ENCODE measurements around the gene KCNJ15.

The KCNJ15 gene

GRCh38 chr21:38297194-38297631 is 40.4 kb downstream of the KCNJ15 start:
- no peak for DNase-seq (ENCODE audit: low read depth in 2 of 3, low spot score in 2 of 3)

- no peak for DNase-seq (ENCODE audit: low read depth in 2 of 3, low spot score in 2 of 3)
These were observed 41.1 kb downstream of the KCNJ15 start for GRCh38 chr21:38297871-38298270.

- no peak for DNase-seq (ENCODE audit: low read depth in 2 of 3, low spot score in 2 of 3)
These were observed 42.0 kb downstream of the KCNJ15 start for GRCh38 chr21:38298832-38299231.

- no peak for DNase-seq (ENCODE audit: low read depth in 2 of 3, low spot score in 2 of 3)
These were observed 42.9 kb downstream of the KCNJ15 start for GRCh38 chr21:38299671-38300070.

- DNase-seq (ENCODE audit: low read depth in 2 of 3, low spot score in 2 of 3) = no peak
These were observed 43.4 kb downstream of the KCNJ15 start for GRCh38 chr21:38300141-38300578.

- no peak for DNase-seq (ENCODE audit: low read depth in 2 of 3, low spot score in 2 of 3)
These were observed 44.8 kb downstream of the KCNJ15 start for GRCh38 chr21:38301321-38302214.

- no peak for DNase-seq (ENCODE audit: low read depth in 2 of 3, low spot score in 2 of 3)
These were observed 46.5 kb downstream of the KCNJ15 start for GRCh38 chr21:38303300-38303699.

GRCh38 chr21:38306433-38307141 is 49.8 kb downstream of the KCNJ15 start:
- no peak for DNase-seq (ENCODE audit: low read depth in 2 of 3, low spot score in 2 of 3)

GRCh38 chr21:38307771-38308531 is 51.2 kb downstream of the KCNJ15 start:
- no peak for DNase-seq (ENCODE audit: low read depth in 2 of 3, low spot score in 2 of 3)

- no peak for DNase-seq (ENCODE audit: low read depth in 2 of 3, low spot score in 2 of 3)
These were observed 51.8 kb downstream of the KCNJ15 start for GRCh38 chr21:38308532-38309119.

GRCh38 chr21:38310646-38311485 is 54.1 kb downstream of the KCNJ15 start:
- no peak for DNase-seq (ENCODE audit: low read depth in 2 of 3, low spot score in 2 of 3)

GRCh38 chr21:38311765-38312164 is 55.0 kb downstream of the KCNJ15 start:
- no peak for DNase-seq (ENCODE audit: low read depth in 2 of 3, low spot score in 2 of 3)

- DNase-seq (ENCODE audit: low read depth in 2 of 3, low spot score in 2 of 3) = no peak
These were observed 56.0 kb downstream of the KCNJ15 start for GRCh38 chr21:38312822-38313221.

- DNase-seq (ENCODE audit: low read depth in 2 of 3, low spot score in 2 of 3) = no peak
These were observed 57.8 kb downstream of the KCNJ15 start for GRCh38 chr21:38314558-38314957.

GRCh38 chr21:38315122-38315521 is 58.3 kb downstream of the KCNJ15 start:
- no peak for DNase-seq (ENCODE audit: low read depth in 2 of 3, low spot score in 2 of 3)

- DNase-seq (ENCODE audit: low read depth in 2 of 3, low spot score in 2 of 3) = no peak
These were observed 63.0 kb downstream of the KCNJ15 start for GRCh38 chr21:38319781-38320180.

GRCh38 chr21:38321568-38321967 is 64.8 kb downstream of the KCNJ15 start:
- no peak for DNase-seq (ENCODE audit: low read depth in 2 of 3, low spot score in 2 of 3)

- DNase-seq (ENCODE audit: low read depth in 2 of 3, low spot score in 2 of 3) = no peak
These were observed 65.6 kb downstream of the KCNJ15 start for GRCh38 chr21:38322311-38322950.

GRCh38 chr21:38323721-38324531 is 67.1 kb downstream of the KCNJ15 start:
- DNase-seq (ENCODE audit: low read depth in 2 of 3, low spot score in 2 of 3) = no peak
